GM23338 (cell line): ENCODE data around the gene MLPH. TPM values are rescaled to one million over a fixed set of nuclear protein-coding genes. Genes with fewer than 3 reads are reported as not detected.

Experiments
- ATAC-seq: fragments of 200-7000 bp; cut with Tn5 transposase; 3 replicates; pipeline ENCODE4 v1.9.1; 2020
- DNase-seq: peaks from one replicate; pipeline ENCODE4 v3.0.0-alpha.2; 2015; ENCODE audit warnings: low spot score
- H2AFZ ChIP-seq: fragments of 200-600 bp; sonication (generic); 2 replicates; pipeline ENCODE4 v1.8.0; 2016; ENCODE audit warnings: antibody characterized with exemption, mild to moderate bottlenecking, moderate library complexity
- H3F3A ChIP-seq: fragments of 200-600 bp; sonication (generic); replicated peaks from 2 replicates; pipeline ENCODE4 v1.8.0; 2017; ENCODE audit warnings: antibody characterized with exemption, mixed run types, low read depth
- H3K27ac ChIP-seq: fragments of 200-600 bp; sonication (generic); 2 replicates; pipeline ENCODE4 v1.6.1; 2016; ENCODE audit warnings: low read depth
- H3K27me3 ChIP-seq: fragments of 200-600 bp; sonication (generic); 2 replicates; pipeline ENCODE4 v1.8.0; 2016; ENCODE audit warnings: mild to moderate bottlenecking, mixed run types, moderate library complexity; ENCODE audit not compliant: insufficient read depth
- H3K36me3 ChIP-seq: fragments of 200-600 bp; sonication (generic); 2 replicates; pipeline ENCODE4 v1.8.0; 2016; ENCODE audit warnings: mild to moderate bottlenecking; ENCODE audit not compliant: insufficient read depth
- H3K4me1 ChIP-seq: fragments of 200-600 bp; sonication (generic); 2 replicates; pipeline ENCODE4 v1.8.0; 2016; ENCODE audit warnings: mild to moderate bottlenecking, moderate library complexity; ENCODE audit not compliant: insufficient read depth
- H3K4me2 ChIP-seq: fragments of 200-600 bp; sonication (generic); 2 replicates; pipeline ENCODE4 v1.7.1; 2017; ENCODE audit warnings: mixed run types
- H3K4me3 ChIP-seq: fragments of 200-600 bp; sonication (generic); 2 replicates; pipeline ENCODE4 v1.6.1; 2016; ENCODE audit warnings: mixed run types
- H3K79me2 ChIP-seq: fragments of 200-600 bp; sonication (generic); replicated peaks from 2 replicates; pipeline ENCODE4 v1.8.0; 2017; ENCODE audit warnings: mild to moderate bottlenecking; ENCODE audit not compliant: insufficient read depth
- H3K9me2 ChIP-seq: fragments of 200-600 bp; sonication (generic); 2 replicates; pipeline ENCODE4 v1.8.0; 2017; ENCODE audit not compliant: insufficient read depth
- H4K20me1 ChIP-seq: fragments of 200-600 bp; sonication (generic); replicated peaks from 2 replicates; pipeline ENCODE4 v1.8.0; 2017; ENCODE audit warnings: mild to moderate bottlenecking; ENCODE audit not compliant: insufficient read depth
- H3K27ac Mint-ChIP-seq: 2 replicates; pipeline ENCODE4 v1.8.0; 2020; ENCODE audit warnings: inconsistent platforms, mild to moderate bottlenecking, moderate library complexity, mixed read lengths
- H3K27me3 Mint-ChIP-seq: 3 replicates; pipeline ENCODE4 v1.8.0; 2022; ENCODE audit warnings: low read depth, mild to moderate bottlenecking, moderate library complexity, mixed read lengths, inconsistent platforms; ENCODE audit not compliant: insufficient read depth, poor library complexity
- H3K36me3 Mint-ChIP-seq: 3 replicates; pipeline ENCODE4 v1.8.0; 2021; ENCODE audit warnings: low read depth, mild to moderate bottlenecking, inconsistent platforms, moderate library complexity, mixed read lengths
- H3K4me1 Mint-ChIP-seq: 3 replicates; pipeline ENCODE4 v1.8.0; 2020; ENCODE audit warnings: mild to moderate bottlenecking, inconsistent platforms, mixed read lengths
- H3K4me3 Mint-ChIP-seq: 3 replicates; pipeline ENCODE4 v1.8.0; 2021; ENCODE audit warnings: moderate library complexity, mild to moderate bottlenecking, inconsistent platforms, mixed read lengths
- H3K9me3 Mint-ChIP-seq: 3 replicates; pipeline ENCODE4 v1.8.0; 2020; ENCODE audit warnings: moderate library complexity, mild to moderate bottlenecking, inconsistent platforms, mixed read lengths
- CTCF ChIP-seq, 2 experiments: fragments of 200-600 bp in 1 of 2; sonication (generic) in 1 of 2; conservative IDR thresholded peaks; 2 replicates each; pipeline versions ENCODE4 v1.5.1 to v1.6.1; 2016 to 2017; ENCODE audit warnings: antibody characterized with exemption in 2 of 2, low read depth in 2 of 2, mild to moderate bottlenecking in 2 of 2, moderate library complexity in 1 of 2
- JUNB ChIP-seq: IDR thresholded peaks from one replicate; pipeline ENCODE4 v1.6.1; 2016; ENCODE audit warnings: antibody characterized with exemption; ENCODE audit not compliant: unreplicated experiment
- STAT1 ChIP-seq: IDR thresholded peaks from one replicate; pipeline ENCODE4 v1.6.1; 2016; ENCODE audit warnings: antibody characterized with exemption; ENCODE audit not compliant: unreplicated experiment
- ZNF114 ChIP-seq: fragments of 250-450 bp; sonication (Bioruptor Pico); IDR thresholded peaks from 2 replicates; pipeline ENCODE4 v1.5.0; 2020; ENCODE audit warnings: mild to moderate bottlenecking, moderate library complexity
- ZNF462 ChIP-seq: fragments of 250-450 bp; sonication (Bioruptor Pico); IDR thresholded peaks from 2 replicates; pipeline ENCODE4 v1.5.0; 2020; ENCODE audit warnings: mild to moderate bottlenecking, moderate library complexity
- polyA plus RNA-seq: library from polyadenylated mRNA; unstranded; fragments of >200 nt; fragmentation: Nextera tagmentation; extraction: Ambion mirVana; gene quantifications from 2 replicates; pipeline ENCODE4 v1.2.1, GENCODE V29; 2016
- total RNA-seq: library from RNA; depleted of rRNA; stranded (reverse); fragments of >200 nt; shearing (Covaris generic); gene quantifications from 2 replicates; pipeline ENCODE4 v1.2.3, GENCODE V29; 2014

The MLPH gene
- total and polyA plus RNA-seq, 2 experiments from 2014 or later: 13.6 to 16.5 TPM

GRCh38 chr2:237509905-237510304 is 22.9 kb downstream of the MLPH start:
- H3F3A ChIP-seq: no peaks in the 10 kb centered on the region
- H3K36me3 ChIP-seq: no peaks in the 10 kb centered on the region
- ATAC-seq: no peak
- no peaks in the 10 kb centered on the region for H3K79me2 ChIP-seq
- 0 out of 2 replicates have a peak, but pooled peaks cover 6% of the 10 kb centered on the region for H4K20me1 ChIP-seq
- H3K4me3 Mint-ChIP-seq: no peak overlapping the region
- peaks cover 2% of the 10 kb centered on the region for H3K27me3 Mint-ChIP-seq
- H3K36me3 Mint-ChIP-seq: peaks cover 18% of the 10 kb centered on the region
- no peak overlapping the region for H3K4me3 ChIP-seq
- H3K4me2 ChIP-seq: no peak overlapping the region
- peaks cover 3% of the 10 kb centered on the region for H3K4me1 Mint-ChIP-seq
- H2AFZ ChIP-seq: no peak overlapping the region
- no peaks in the 10 kb centered on the region for H3K9me2 ChIP-seq
- H3K9me3 Mint-ChIP-seq: peaks cover 13% of the 10 kb centered on the region
- H3K4me1 ChIP-seq: peaks cover 3% of the 10 kb centered on the region; the same call in 1 of the 2 replicates
- no peak overlapping the region for H3K27ac ChIP-seq
- no peaks in the 10 kb centered on the region for H3K27me3 ChIP-seq
- no peak for DNase-seq
- no peak overlapping the region; the same call in 1 of the 2 replicates for H3K27ac Mint-ChIP-seq
- no peak for TF ChIP-seq JUNB
- TF ChIP-seq ZNF462 (CRISPR knock-in tag): no peak
- no peak for TF ChIP-seq ZNF114 (CRISPR knock-in tag)
- TF ChIP-seq STAT1: no peak
- TF ChIP-seq CTCF (conservative IDR thresholded peaks at IDR 0.05; ENCODE audit: low read depth in 2 of 2): no peak
